ENCODE data around the gene IL1RAPL1.
"Not testable (repeated sequence)": the region's sequence is repeated elsewhere in the genome, so short reads cannot be mapped to it uniquely, and the experiment has no call there.

The IL1RAPL1 gene

GRCh38 chrX:29113221-29113620, 526.0 kb downstream of the IL1RAPL1 start:
- in situ Hi-C loops (cut with HindIII; ENCODE audit: low pct_ligation_motif_present, low sequenced_read_pairs) = no loop called here
- DNase-seq = no peak
- TF ChIP-seq, protein P1, sequence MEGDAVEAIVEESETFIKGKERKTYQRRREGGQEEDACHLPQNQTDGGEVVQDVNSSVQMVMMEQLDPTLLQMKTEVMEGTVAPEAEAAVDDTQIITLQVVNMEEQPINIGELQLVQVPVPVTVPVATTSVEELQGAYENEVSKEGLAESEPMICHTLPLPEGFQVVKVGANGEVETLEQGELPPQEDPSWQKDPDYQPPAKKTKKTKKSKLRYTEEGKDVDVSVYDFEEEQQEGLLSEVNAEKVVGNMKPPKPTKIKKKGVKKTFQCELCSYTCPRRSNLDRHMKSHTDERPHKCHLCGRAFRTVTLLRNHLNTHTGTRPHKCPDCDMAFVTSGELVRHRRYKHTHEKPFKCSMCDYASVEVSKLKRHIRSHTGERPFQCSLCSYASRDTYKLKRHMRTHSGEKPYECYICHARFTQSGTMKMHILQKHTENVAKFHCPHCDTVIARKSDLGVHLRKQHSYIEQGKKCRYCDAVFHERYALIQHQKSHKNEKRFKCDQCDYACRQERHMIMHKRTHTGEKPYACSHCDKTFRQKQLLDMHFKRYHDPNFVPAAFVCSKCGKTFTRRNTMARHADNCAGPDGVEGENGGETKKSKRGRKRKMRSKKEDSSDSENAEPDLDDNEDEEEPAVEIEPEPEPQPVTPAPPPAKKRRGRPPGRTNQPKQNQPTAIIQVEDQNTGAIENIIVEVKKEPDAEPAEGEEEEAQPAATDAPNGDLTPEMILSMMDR (IDR thresholded peaks at IDR 0.05; ENCODE audit: low read depth, low read length, missing control alignments) = no peak
- Histone ChIP-seq H3K4me3 (ENCODE audit: low read depth, low read length) (no peak overlapping the region), H3K36me3 (replicated peaks) (no peaks in the 10 kb centered on the region), H3K27me3 (replicated peaks) (no peaks in the 10 kb centered on the region), H3K27ac (no peak overlapping the region)

- H3K27ac ChIP-seq; H3K4me3 ChIP-seq (ENCODE audit: low read depth, low read length); H3K36me3 ChIP-seq (replicated peaks); in situ Hi-C loops (cut with HindIII; ENCODE audit: low pct_ligation_motif_present, low sequenced_read_pairs); DNase-seq; H3K27me3 ChIP-seq (replicated peaks): not testable (repeated sequence)
Observed at GRCh38 chrX:29122817-29123216, 535.6 kb downstream of the IL1RAPL1 start.

- DNase-seq = no peak
- TF ChIP-seq, protein P1 (IDR thresholded peaks at IDR 0.05; ENCODE audit: low read depth, low read length, missing control alignments) = no peak
- in situ Hi-C loops (cut with HindIII; ENCODE audit: low pct_ligation_motif_present, low sequenced_read_pairs) = no loop called here
- Histone ChIP-seq H3K4me3 (ENCODE audit: low read depth, low read length) (no peak overlapping the region), H3K27ac (no peak overlapping the region), H3K36me3 (replicated peaks) (no peaks in the 10 kb centered on the region), H3K27me3 (replicated peaks) (no peaks in the 10 kb centered on the region)
Observed at GRCh38 chrX:29130905-29131304, 543.7 kb downstream of the IL1RAPL1 start.

DNA sequence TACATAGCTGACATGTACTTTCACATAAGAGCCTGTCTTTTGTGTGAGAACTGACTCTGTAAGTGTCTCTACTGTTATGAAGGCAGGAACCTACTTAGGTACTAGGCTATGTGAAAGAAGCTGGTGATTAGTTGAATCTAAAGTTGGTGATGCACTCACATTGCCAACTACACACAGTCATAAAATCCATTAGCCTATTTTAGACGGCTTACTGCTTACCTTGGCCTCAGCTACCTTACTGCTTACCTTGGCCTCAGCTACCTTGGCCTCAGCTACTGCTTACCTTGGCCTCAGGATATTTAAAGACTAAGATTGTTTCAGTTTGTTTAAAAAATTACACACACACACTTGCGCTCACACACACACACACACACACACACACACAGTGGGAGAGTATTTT, 549.7 kb downstream of the IL1RAPL1 start:
- DNase-seq = no peak
- H3K27me3 ChIP-seq (replicated peaks) = no peaks in the 10 kb centered on the region
- H3K27ac ChIP-seq = no peak overlapping the region
- no peaks in the 10 kb centered on the region for H3K36me3 ChIP-seq (replicated peaks)
- H3K4me3 ChIP-seq (ENCODE audit: low read depth, low read length) = no peak overlapping the region
- TF ChIP-seq, protein P1 (IDR thresholded peaks at IDR 0.05; ENCODE audit: low read depth, low read length, missing control alignments) = no peak
- in situ Hi-C loops (cut with HindIII; ENCODE audit: low pct_ligation_motif_present, low sequenced_read_pairs) = no loop called here

- Histone ChIP-seq H3K27me3 (replicated peaks) (no peaks in the 10 kb centered on the region), H3K27ac (no peak overlapping the region), H3K36me3 (replicated peaks) (no peaks in the 10 kb centered on the region), H3K4me3 (ENCODE audit: low read depth, low read length) (no peak overlapping the region)
- TF ChIP-seq, protein P1 (IDR thresholded peaks at IDR 0.05; ENCODE audit: low read depth, low read length, missing control alignments) = no peak
- in situ Hi-C loops (cut with HindIII; ENCODE audit: low pct_ligation_motif_present, low sequenced_read_pairs) = no loop called here
- no peak for DNase-seq
Observed at GRCh38 chrX:29138003-29138402, 550.8 kb downstream of the IL1RAPL1 start.

- peak; percentile 31 for DNase-seq
- H3K27me3 ChIP-seq (replicated peaks) = no peaks in the 10 kb centered on the region
- H3K27ac ChIP-seq = no peak overlapping the region
- TF ChIP-seq, protein P1 (IDR thresholded peaks at IDR 0.05; ENCODE audit: low read depth, low read length, missing control alignments) = no peak
- no peak overlapping the region for H3K4me3 ChIP-seq (ENCODE audit: low read depth, low read length)
- in situ Hi-C loops (cut with HindIII; ENCODE audit: low pct_ligation_motif_present, low sequenced_read_pairs) = no loop called here
- H3K36me3 ChIP-seq (replicated peaks) = no peaks in the 10 kb centered on the region
Observed at GRCh38 chrX:29143356-29143755, 556.1 kb downstream of the IL1RAPL1 start.

Data from brain microvascular endothelial cell (primary cell).